LNCaP clone FGC (cell line): ENCODE data around the gene TRIM38.

ENCODE experiments used
- DNase-seq: peaks from one replicate; pipeline ENCODE4 v3.0.0-alpha.2; 2011; ENCODE audit warnings: low read depth
- H3K4me3 ChIP-seq: 2 replicates; pipeline ENCODE4 v1.5.1; 2011; ENCODE audit warnings: mild to moderate bottlenecking, low read depth, low read length, control low read depth
- TF ChIP-seq, protein P1 (sequence below): IDR thresholded peaks from 2 replicates; pipeline ENCODE4 v1.5.1; 2012; ENCODE audit warnings: mild to moderate bottlenecking; ENCODE audit not compliant: control insufficient read depth, insufficient read depth; ENCODE audit errors: extremely low read depth

Gene TRIM38, protein sequence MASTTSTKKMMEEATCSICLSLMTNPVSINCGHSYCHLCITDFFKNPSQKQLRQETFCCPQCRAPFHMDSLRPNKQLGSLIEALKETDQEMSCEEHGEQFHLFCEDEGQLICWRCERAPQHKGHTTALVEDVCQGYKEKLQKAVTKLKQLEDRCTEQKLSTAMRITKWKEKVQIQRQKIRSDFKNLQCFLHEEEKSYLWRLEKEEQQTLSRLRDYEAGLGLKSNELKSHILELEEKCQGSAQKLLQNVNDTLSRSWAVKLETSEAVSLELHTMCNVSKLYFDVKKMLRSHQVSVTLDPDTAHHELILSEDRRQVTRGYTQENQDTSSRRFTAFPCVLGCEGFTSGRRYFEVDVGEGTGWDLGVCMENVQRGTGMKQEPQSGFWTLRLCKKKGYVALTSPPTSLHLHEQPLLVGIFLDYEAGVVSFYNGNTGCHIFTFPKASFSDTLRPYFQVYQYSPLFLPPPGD

DNA sequence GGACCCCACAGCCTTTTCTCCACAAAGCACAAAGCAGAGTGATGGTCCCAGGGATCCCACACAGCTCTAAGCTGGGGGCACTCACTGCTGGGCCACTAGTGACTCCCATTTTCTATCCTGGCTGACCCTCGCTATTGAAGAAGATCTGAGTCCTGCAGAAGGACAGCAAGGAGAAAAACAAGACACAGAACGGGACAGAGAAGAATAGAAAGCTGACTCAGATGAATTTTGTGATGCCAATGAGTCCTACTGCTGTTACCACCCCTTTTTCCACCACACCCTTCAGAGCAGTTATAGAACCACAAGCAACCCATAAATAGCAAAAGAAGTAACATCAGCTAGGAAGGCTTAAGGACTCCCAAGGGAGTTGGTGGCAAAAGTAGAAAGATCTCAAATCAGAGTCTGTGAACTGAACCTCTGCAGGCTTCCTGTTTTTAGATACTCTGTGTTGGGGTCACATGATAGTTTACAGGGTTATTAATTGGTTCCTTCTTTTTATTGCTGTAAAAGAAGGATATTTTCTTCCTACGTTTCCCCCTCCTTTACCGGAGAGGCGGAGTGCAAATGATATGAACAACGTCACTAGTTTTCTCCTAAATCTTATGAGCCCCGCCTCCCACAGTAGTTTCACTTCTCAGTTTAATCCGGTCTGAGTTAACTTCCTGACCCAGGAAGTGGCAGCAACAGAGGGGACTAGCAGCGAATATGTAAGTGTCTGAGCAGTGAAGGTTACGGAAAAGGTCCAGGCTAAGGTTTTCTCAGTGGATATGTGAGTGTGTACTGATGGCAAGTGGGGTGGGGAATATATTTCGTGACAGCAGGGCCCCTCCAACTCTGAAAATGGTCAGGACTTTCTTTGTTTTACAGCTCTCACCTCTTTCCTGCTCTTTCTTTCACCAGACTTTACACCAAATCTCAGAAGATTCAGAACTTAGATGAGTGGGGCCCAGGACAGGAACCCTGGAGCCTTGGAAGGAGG is at the start of gene TRIM38:
Gene TRIM38 (plus strand): TSS at position 654 of the 979 bp plus-strand sequence. CDS start 3,721 bp downstream, outside the sequence.
- TF ChIP-seq, protein P1, sequence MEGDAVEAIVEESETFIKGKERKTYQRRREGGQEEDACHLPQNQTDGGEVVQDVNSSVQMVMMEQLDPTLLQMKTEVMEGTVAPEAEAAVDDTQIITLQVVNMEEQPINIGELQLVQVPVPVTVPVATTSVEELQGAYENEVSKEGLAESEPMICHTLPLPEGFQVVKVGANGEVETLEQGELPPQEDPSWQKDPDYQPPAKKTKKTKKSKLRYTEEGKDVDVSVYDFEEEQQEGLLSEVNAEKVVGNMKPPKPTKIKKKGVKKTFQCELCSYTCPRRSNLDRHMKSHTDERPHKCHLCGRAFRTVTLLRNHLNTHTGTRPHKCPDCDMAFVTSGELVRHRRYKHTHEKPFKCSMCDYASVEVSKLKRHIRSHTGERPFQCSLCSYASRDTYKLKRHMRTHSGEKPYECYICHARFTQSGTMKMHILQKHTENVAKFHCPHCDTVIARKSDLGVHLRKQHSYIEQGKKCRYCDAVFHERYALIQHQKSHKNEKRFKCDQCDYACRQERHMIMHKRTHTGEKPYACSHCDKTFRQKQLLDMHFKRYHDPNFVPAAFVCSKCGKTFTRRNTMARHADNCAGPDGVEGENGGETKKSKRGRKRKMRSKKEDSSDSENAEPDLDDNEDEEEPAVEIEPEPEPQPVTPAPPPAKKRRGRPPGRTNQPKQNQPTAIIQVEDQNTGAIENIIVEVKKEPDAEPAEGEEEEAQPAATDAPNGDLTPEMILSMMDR = no peak
- peak; percentile 81 for DNase-seq
- H3K4me3 ChIP-seq = peak within 1 kb of the TSS; percentile 77

DNA sequence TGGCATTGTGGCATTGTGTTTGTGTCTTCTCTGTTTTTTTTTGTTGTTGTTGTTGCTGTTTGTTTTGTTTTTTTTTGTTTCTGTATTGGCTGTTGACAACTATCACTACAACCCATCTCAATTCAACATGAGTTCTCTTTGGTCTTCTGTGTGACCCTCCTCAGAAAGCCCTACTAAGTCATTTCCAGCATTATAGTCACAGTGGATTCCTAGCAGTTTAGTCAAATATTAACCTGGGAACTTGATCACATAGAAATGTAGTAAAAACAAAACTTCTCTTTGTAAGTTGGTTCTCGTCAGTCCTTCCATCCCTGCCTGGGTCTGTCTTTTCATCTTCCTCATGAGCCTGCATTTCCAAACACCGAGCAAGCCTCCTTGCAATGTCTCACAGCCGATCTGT is 48.9 kb upstream of the TRIM38 start:
- DNase-seq = no peak
- TF ChIP-seq, protein P1 = no peak
- H3K4me3 ChIP-seq = no peak overlapping the region

DNA sequence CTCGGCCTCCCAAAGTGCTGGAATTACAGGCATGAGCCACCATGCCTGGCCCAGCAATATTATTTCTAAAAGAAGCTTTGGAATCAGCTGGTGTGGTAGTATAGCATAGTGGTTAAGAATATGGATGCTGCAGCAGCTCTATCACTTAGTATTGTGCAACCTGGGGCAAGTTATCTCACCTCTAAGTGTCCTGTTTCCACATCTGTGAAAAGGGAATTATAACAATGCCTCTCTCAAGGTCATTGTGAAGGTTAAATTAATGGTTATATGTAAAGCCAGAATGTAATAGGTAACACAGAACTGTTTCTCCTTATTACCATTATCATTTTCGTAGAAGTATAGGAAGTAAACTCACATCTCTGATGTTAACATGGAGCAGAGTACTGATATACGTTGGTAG is 46.3 kb upstream of the TRIM38 start:
- H3K4me3 ChIP-seq = no peak overlapping the region
- DNase-seq = no peak
- TF ChIP-seq, protein P1 = no peak

DNA sequence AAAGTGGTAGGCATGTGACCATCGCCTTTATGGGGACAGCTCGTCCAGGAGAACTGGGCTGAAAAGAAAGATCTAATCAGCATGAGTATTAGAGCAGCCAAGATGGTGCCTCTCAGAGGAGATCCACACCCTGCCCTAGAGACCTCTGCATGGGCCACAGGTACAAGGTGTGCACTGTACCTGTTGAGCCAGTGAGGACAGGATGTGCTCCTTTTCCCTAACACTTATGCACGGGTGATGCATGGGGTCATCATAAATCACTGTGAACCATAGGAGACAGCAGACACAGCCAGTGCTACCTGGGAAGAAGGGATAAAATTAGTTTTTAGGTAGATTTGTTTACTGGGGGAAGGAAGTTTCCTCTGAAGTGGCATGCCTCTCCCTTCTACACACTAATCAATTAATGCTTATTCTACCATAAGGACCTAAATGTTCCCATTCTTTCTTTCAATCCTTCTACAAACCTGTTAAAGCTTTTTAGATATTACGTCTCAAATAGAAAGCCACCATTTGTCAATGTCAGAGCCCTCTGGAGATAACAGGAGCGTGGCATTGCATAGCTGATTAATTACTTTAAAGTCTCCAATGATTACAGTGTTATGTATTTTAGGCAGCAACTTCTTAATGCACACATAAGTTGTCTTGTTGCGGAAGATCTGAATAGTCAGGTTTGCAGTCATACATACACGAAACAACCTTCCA is 45.7 kb upstream of the TRIM38 start:
- no peak for DNase-seq
- TF ChIP-seq, protein P1 = no peak
- no peak overlapping the region for H3K4me3 ChIP-seq

DNA sequence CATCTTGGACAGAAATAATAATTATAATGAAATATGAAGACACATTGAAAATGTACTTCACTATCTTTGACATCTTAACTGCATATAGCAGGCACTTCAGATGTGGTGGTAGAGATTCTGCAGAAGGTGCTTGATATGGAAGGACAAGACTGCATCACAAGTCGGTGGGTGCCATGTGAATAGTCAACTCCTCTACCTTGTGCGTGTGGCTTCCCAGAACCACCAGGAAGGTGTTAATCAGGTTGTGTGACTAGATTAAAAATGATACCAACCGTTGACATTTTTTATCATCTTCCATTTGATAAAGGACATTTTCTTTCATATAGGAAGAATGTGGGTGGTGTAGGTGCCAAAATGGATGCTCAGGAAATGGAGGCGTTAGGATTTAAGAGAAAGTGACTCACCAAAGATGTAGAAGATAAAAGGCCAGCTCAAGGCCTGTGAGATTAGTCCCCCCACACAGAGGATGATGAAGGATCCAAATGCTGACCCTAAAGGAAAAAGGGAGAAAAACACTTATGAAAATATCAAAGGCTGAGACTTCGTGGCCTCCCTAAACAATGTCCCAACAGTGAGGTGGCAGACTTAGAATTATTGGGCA is 44.4 kb upstream of the TRIM38 start:
- TF ChIP-seq, protein P1 = no peak
- DNase-seq = no peak
- H3K4me3 ChIP-seq = no peak overlapping the region

DNA sequence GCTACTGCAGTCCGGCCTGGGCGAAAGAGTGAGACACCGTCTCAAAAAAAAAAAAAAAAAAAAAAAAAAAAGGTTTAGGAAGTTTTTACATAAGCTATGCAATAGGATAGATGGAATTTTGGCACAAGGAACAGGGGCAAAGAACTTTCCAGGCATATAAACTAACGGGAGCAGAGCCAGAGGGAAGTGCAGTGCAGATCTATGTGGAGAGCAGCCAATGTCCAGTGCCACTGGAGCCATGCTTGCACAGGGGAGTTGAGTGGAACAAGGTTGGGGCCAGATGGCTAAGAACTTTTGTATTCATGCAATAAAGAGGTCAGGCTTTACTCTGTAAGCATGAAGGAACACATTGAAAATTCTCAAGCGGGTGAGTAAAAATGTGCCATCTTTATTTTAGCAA is 42.9 kb upstream of the TRIM38 start:
- TF ChIP-seq, protein P1 = no peak
- no peak for DNase-seq
- no peak overlapping the region for H3K4me3 ChIP-seq
